Stimulated activated naive CD8-positive, alpha-beta T cell treated with anti-CD3 and anti-CD28 coated beads, Interleukin-15, amount 100 ng/mL, for 72 hours (primary cell): ENCODE data around the gene TMPO.
"Not testable (repeated sequence)": the region's sequence is repeated elsewhere in the genome, so short reads cannot be mapped to it uniquely, and the experiment has no call there.

Source experiments
- ATAC-seq: fragments of 150-1000 bp; cut with Tn5 transposase; 2 replicates; pipeline ENCODE4 v1.10.0; 2021; ENCODE audit warnings: mild to moderate bottlenecking, moderate library complexity
- DNase-seq, 2 donors: peaks; one replicate each; pipeline ENCODE4 v3.0.0; 2021 to 2022
- H3K27ac Mint-ChIP-seq, 2 donors: one replicate each; pipeline ENCODE4 v1.8.0; 2022; ENCODE audit warnings: mild to moderate bottlenecking in 2 of 2, mixed read lengths in 2 of 2, moderate library complexity in 2 of 2
- H3K27me3 Mint-ChIP-seq: one replicate; pipeline ENCODE4 v1.8.0; 2022; ENCODE audit warnings: mixed read lengths
- H3K4me1 Mint-ChIP-seq: one replicate; pipeline ENCODE4 v1.8.0; 2022; ENCODE audit warnings: mild to moderate bottlenecking, mixed read lengths
- H3K4me3 Mint-ChIP-seq, 2 donors: one replicate each; pipeline ENCODE4 v1.8.0; 2022; ENCODE audit warnings: mild to moderate bottlenecking in 2 of 2, mixed read lengths in 2 of 2, moderate library complexity in 1 of 2
- H3K9me3 Mint-ChIP-seq, 2 donors: one replicate each; pipeline ENCODE4 v1.8.0; 2022; ENCODE audit warnings: mixed read lengths in 2 of 2

The TMPO gene

DNA sequence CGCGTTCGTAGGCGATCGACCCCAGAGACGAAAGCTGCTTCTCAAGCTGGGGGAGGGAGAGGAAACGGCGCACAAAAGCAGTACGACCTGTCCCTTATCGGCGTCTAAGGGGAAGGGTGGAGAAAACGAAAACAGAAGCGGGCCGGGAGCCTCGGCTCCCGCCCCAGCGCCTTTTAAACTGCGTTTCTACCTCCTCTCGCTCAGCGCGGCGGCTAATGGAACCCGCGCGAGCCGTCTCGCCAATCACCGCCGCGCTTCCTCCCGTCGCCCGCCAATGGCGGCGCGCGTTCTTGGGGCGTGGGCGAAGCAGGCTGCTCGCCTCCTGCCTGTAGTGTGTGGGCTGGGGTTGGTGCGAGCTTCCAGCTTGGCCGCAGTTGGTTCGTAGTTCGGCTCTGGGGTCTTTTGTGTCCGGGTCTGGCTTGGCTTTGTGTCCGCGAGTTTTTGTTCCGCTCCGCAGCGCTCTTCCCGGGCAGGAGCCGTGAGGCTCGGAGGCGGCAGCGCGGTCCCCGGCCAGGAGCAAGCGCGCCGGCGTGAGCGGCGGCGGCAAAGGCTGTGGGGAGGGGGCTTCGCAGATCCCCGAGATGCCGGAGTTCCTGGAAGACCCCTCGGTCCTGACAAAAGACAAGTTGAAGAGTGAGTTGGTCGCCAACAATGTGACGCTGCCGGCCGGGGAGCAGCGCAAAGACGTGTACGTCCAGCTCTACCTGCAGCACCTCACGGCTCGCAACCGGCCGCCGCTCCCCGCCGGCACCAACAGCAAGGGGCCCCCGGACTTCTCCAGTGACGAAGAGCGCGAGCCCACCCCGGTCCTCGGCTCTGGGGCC is at the start of gene TMPO:
TSS of gene TMPO (plus strand) at position 304 of the 824 bp plus-strand sequence. CDS start at position 582, 278 bp downstream.
- Mint-ChIP-seq H3K4me1 (peaks cover 37% of the 10 kb centered on the region), H3K9me3 (no peaks in the 10 kb centered on the region), H3K27me3 (no peaks in the 10 kb centered on the region), H3K27ac (peak within 1 kb of the TSS; percentile 99 to 100), H3K4me3 (peak within 1 kb of the TSS; percentile 92 to 96)
- DNase-seq (peak; percentile 96 to 97), ATAC-seq (peak; percentile 84)

DNA sequence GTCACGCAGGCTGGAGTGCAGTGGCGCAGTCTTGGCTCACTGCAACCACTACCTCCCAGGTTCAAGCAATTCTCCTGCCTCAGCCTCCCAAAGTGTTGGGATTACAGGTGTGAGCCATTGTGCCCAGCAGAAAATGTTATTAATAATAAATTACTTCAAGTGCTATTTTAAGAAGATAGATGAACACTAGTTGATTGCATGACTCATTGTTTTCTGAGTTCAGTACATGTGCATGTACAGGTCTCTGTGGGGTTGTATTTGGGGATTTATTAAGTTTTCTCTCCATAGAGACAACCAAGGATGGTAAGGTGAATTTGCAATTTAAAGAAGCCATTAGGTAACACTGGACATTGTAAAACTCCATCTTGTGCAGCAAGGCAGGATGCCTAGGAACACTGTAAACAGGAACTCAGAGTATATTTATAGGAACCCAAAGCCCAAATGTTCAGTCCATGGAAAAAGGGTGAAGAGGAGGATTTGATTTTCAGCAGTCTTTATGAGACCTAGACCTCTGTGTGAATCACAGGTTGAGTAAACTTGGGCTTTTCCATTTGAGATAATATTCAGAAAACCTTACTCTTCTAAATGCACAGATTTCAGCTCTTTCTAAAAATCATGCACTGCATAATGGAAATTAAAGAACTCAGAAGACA is 49.3 kb upstream of the TMPO start:
- Mint-ChIP-seq H3K27ac (no peak overlapping the region), H3K4me3 (no peak overlapping the region), H3K27me3 (no peaks in the 10 kb centered on the region), H3K9me3 (no peaks in the 10 kb centered on the region), H3K4me1 (no peaks in the 10 kb centered on the region)
- DNase-seq (no peak), ATAC-seq (no peak)

DNA sequence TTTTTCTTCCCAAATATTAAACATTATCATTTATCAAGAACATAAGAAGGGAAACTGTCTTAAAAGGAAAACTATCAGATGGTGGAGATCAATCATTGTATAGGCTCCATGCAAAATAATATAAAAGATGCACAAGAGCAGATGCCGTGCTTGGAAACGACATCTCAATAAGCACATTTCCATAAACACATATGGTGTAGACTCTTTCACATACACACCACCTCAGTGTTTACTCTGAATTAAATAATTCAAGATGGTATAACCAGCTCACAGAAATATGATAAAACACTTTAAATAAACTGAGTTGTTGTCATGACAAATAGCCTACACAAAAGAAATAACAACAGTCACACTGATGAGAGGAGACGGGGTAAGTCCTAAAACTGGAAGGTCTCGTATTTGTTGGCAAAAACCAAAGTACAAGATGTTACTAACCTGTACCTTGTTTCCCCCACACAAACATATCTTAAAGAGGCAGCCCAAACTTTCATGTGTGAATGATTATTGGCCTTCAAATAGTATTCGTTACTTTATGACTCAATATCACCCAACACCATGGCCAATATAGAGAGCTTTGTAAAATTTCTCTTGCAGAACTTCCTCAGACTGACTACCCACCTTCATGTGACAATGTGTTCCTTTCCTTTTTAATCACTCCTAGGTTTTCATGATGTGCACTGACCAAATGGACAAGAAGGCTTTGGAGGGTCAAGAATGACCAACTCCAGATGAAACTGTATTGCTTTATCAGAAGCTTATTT is 48.6 kb upstream of the TMPO start:
- Mint-ChIP-seq H3K27ac (peak overlapping the region in 1 of 2 donors; percentile 82), H3K27me3 (no peaks in the 10 kb centered on the region), H3K9me3 (no peaks in the 10 kb centered on the region), H3K4me1 (no peaks in the 10 kb centered on the region), H3K4me3 (no peak overlapping the region)
- ATAC-seq (peak; percentile 26), DNase-seq (no peak)

GRCh38 chr12:98469109-98469508 is 46.3 kb upstream of the TMPO start:
- ATAC-seq (peak; percentile 35), DNase-seq (no peak)
- Mint-ChIP-seq H3K27me3 (no peaks in the 10 kb centered on the region), H3K4me1 (no peaks in the 10 kb centered on the region), H3K4me3 (no peak overlapping the region), H3K9me3 (no peaks in the 10 kb centered on the region), H3K27ac (no peak overlapping the region)

DNA sequence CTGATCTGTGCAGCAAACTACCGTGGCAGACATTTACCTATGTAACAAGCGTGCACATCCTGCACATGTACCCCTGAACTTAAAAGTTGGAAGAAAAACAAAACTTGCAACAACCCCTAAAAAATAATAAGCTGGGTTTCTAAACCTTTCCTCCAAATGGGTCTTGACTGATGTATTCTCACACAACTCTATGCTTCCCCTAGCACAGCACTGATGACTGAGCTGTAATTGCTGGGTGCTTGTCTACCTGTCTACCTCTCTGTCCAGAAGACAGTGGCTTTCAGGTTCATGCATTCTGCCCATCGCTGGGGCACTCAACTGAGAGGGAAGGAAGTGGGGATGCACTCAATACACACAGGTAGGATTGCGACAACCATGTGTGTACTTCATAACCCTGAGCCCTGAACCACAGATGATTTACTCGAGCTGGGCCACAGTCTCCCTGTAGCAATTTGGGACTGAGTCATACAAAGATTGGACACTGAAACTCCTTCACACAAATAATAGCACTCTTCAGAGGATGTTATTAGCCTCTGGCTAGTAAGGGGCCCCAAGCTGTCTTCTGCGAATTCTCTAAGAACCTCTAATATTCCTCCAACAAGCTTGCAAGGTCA is 44.8 kb upstream of the TMPO start:
- Mint-ChIP-seq H3K27ac (no peak overlapping the region), H3K4me3 (no peak overlapping the region), H3K4me1 (no peaks in the 10 kb centered on the region), H3K9me3 (no peaks in the 10 kb centered on the region), H3K27me3 (no peaks in the 10 kb centered on the region)
- ATAC-seq = no peak
- DNase-seq = no peak

- Mint-ChIP-seq H3K27ac (no peak overlapping the region), H3K4me1 (no peaks in the 10 kb centered on the region), H3K4me3 (no peak overlapping the region), H3K9me3 (no peaks in the 10 kb centered on the region), H3K27me3 (no peaks in the 10 kb centered on the region)
- no peak for DNase-seq
- no peak for ATAC-seq
Measured at GRCh38 chr12:98471085-98471484, 44.3 kb upstream of the TMPO start.

GRCh38 chr12:98475565-98475908 is 39.9 kb upstream of the TMPO start:
- Mint-ChIP-seq H3K4me1 (no peaks in the 10 kb centered on the region), H3K9me3 (peaks cover 0 to 4% of the 10 kb centered on the region in 2 donors), H3K4me3 (no peak overlapping the region), H3K27ac (no peak overlapping the region), H3K27me3 (peaks cover 9% of the 10 kb centered on the region)
- DNase-seq (no peak), ATAC-seq (no peak)

DNA sequence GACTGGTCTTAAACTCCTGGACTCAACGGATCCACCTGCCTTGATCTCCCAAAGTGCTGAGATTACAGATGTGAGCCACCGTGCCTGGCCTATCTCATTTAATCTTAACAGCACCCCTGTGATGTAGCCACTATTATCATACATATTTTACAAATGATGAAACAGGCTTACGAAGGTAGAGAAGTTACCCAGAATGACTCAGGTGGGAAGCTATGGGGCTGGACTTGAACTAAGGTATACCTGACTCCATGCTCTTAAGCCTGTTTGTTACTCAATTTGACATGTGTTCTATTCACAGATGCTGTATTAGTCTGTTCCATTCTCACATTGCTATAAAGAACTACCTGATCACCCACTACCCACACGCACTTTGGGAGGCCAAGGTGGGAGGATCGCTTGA is 36.8 kb upstream of the TMPO start:
- Mint-ChIP-seq H3K9me3 (peaks cover 0 to 4% of the 10 kb centered on the region in 2 donors), H3K27ac (no peak overlapping the region)
- no peak for ATAC-seq

DNA sequence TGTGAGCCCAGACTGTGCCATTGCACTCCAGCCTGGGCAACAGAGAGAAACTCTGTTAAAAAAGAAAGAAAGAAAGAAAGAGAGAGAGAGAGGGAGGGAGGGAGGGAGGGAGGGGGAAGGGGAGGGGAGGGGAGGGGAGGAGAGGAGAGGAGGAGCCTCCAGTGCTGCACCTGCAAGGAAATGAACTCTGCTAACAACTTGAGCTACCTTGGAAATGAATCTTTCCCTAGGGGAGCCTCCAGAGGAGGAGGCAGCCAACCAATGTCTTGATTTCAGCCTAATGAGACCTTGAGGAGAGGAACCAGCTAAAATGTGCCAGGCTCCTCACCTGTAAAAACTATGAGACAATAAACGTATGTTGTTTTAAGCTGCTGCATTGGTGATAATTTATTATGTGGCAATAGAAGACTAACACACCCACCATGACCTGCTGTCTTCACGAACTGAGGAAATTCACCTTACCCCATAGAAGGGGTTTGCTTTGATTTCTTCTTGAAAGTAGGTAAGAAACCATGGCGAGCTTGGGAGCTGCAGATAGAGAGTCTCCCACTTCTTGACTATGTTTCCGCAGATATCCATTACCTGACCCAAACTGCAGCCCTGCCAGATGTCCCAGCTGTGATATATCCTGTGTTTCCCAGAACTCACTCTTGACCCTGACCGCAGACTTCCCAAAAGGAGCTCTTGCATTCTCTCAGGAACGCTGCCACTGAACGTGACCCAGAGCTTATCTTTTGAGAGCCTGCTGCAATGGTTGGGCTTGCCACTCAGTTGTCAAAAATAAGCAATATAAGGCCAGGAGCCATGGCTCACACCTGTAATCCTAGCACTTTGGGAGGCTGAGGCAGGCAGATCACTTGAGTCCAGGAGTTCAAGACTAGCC is 31.5 kb upstream of the TMPO start:
- Mint-ChIP-seq H3K4me1 (no peaks in the 10 kb centered on the region), H3K27me3 (peaks cover 13% of the 10 kb centered on the region), H3K27ac (peak overlapping the region in 1 of 2 donors; percentile 46), H3K9me3 (no peaks in the 10 kb centered on the region), H3K4me3 (no peak overlapping the region)
- DNase-seq (no peak), ATAC-seq (no peak)

More for the DNA sequence above, 36.8 kb upstream of the TMPO start:
- Mint-ChIP-seq H3K27me3 (peaks cover 15% of the 10 kb centered on the region), H3K4me3 (no peak overlapping the region), H3K4me1 (no peaks in the 10 kb centered on the region)
- DNase-seq = no peak

DNA sequence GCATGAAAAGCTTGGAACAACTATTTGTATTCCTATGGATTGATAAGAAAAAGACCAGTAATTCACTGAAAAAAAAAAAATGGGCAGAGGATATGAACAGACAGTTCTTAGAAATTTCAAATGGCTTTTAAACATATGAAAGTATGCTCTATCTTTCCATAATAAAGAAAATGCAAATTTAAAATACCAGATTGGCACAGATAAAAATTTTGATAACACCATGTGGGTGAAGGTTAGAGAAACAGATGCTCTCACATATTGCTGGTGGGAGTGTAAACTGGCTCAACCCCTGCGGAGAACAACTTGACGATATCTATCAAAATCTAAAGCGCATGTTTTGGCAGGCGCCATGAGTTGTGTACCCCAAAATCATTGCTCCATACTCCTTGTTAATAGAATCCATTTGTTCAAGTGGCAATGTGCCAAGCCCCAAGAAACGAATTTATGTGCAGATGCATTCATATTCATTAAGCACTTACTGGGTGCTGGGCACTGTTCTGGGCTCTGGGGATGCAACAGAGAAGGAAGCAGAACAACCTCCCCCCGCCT is 29.5 kb upstream of the TMPO start:
- DNase-seq = no peak
- H3K9me3 Mint-ChIP-seq = no peaks in the 10 kb centered on the region

GRCh38 chr12:98488416-98488815 is 27.0 kb upstream of the TMPO start:
- H3K27me3 Mint-ChIP-seq, ATAC-seq, DNase-seq, H3K27ac Mint-ChIP-seq, H3K9me3 Mint-ChIP-seq, H3K4me1 Mint-ChIP-seq, H3K4me3 Mint-ChIP-seq: not testable (repeated sequence)

More for the DNA sequence above, 29.5 kb upstream of the TMPO start:
- Mint-ChIP-seq H3K27me3 (peaks cover 6% of the 10 kb centered on the region), H3K4me1 (peaks cover under 1% of the 10 kb centered on the region), H3K27ac (no peak overlapping the region), H3K4me3 (no peak overlapping the region)
- no peak for ATAC-seq

GRCh38 chr12:98489176-98489575 is 26.2 kb upstream of the TMPO start:
- H3K4me1 Mint-ChIP-seq = peaks cover 9% of the 10 kb centered on the region
- no peaks in the 10 kb centered on the region for H3K9me3 Mint-ChIP-seq
- H3K4me3 Mint-ChIP-seq = no peak overlapping the region
- no peak for ATAC-seq
- no peaks in the 10 kb centered on the region for H3K27me3 Mint-ChIP-seq
- no peak overlapping the region for H3K27ac Mint-ChIP-seq
- no peak for DNase-seq

DNA sequence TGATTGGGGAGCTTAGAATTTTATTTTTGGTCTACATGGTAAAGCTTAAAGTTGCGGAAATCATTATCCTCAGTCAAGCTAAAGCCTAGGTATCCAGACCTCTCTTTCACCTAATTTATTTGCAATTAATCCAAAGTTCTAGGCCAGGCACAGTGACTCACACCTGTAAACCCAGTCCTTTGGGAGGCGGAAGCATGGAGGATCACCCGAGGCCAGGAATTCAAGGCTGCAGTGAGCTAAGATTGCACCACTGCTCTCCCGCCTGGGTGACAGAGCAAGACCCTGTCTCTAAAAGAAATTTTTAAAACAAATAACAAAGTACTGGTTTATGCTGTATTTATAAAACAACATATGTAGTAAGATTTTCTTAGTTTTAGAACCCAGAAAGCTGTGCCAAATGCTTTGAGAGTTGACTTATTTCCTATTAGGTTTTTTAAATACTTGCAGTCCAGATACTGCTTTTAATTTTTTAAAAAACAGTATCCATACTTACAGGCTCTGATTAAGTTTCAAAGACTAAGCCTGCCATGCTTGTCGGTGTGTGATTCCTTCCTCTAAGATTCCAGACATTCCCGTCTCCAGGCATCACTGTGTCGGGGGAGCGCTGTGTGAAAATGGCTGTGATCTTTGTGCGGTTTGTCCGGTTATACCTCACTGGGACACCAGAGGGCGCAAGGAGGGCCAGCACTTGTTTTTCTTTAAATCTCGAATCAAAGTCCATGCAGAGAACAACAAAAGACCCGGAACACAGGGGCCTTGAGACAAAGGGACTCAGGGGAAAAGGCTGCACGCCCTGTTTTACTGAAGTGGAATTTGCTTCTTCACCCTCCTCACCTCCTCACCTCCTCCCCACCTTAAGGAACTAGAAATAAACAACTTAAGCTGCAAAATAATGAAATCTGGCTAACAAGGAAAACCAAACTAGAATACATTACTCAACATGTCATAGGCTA is 24.6 kb upstream of the TMPO start:
- H3K4me1 Mint-ChIP-seq = peaks cover 9% of the 10 kb centered on the region
- ATAC-seq (peak; percentile 76), DNase-seq (peak; percentile 75 to 79)
- no peaks in the 10 kb centered on the region for H3K27me3 Mint-ChIP-seq
- H3K27ac Mint-ChIP-seq = peak overlapping the region; percentile 80 to 96
- H3K9me3 Mint-ChIP-seq = no peaks in the 10 kb centered on the region
- H3K4me3 Mint-ChIP-seq = peak overlapping the region; percentile 58 to 69
